Upper lobe of left lung (tissue), 6 donors: ENCODE results near the gene DUSP11. TPM values are rescaled to one million over a fixed set of nuclear protein-coding genes. Genes with fewer than 3 reads are reported as not detected.

ENCODE experiments used
- ATAC-seq, 2 donors: fragments of 200-7000 bp; cut with Tn5 transposase; one replicate each; pipeline ENCODE4 v1.9.1; 2022; ENCODE audit warnings: mild to moderate bottlenecking in 2 of 2, moderate library complexity in 2 of 2; ENCODE audit not compliant: low FRiP score in 2 of 2
- DNase-seq, 2 donors: peaks; one replicate each; pipeline ENCODE4 v3.0.0-alpha.2; 2019 to 2020
- H3K27ac ChIP-seq, 4 donors: fragments of 200-600 bp; sonication (generic); one replicate each; pipeline ENCODE4 v1.5.1; 2016 to 2019
- H3K27me3 ChIP-seq, 4 donors: fragments of 200-600 bp; sonication (generic); one replicate each; pipeline ENCODE4 v1.5.1; 2017 to 2019
- H3K36me3 ChIP-seq, 4 donors: fragments of 200-600 bp; sonication (generic); one replicate each; pipeline ENCODE4 v1.5.1; 2016 to 2019
- H3K4me1 ChIP-seq, 4 donors: fragments of 200-600 bp; sonication (generic); one replicate each; pipeline ENCODE4 v1.5.1; 2018 to 2019
- H3K4me3 ChIP-seq, 4 donors: fragments of 200-600 bp; sonication (generic); one replicate each; pipeline ENCODE4 v1.5.1; 2017 to 2019; ENCODE audit warnings: mild to moderate bottlenecking in 2 of 4, moderate library complexity in 1 of 4
- H3K9me3 ChIP-seq, 4 donors: fragments of 200-600 bp; sonication (generic); one replicate each; pipeline ENCODE4 v1.5.1; 2018 to 2019
- CTCF ChIP-seq, 6 experiments: fragments of 450-650 bp in 4 of 6; fragments of 200-600 bp in 2 of 6; sonication (generic) in 2 of 6; IDR thresholded peaks; one replicate each; pipeline ENCODE4 v1.5.1; 2016 to 2019; ENCODE audit warnings: antibody characterized with exemption in 6 of 6
- EP300 ChIP-seq, 4 donors: sonication (generic); formaldehyde crosslinking; IDR thresholded peaks; one replicate each; pipeline ENCODE4 v1.5.1; 2017; ENCODE audit warnings: antibody characterized with exemption in 4 of 4, control low read depth in 2 of 4
- POLR2A ChIP-seq, 4 donors: fragments of 450-650 bp; IDR thresholded peaks; one replicate each; pipeline ENCODE4 v1.5.1; 2016 to 2017; ENCODE audit warnings: antibody characterized with exemption in 4 of 4, mild to moderate bottlenecking in 2 of 4
- POLR2AphosphoS5 ChIP-seq, 2 donors: sonication (generic); formaldehyde crosslinking; IDR thresholded peaks; one replicate each; pipeline ENCODE4 v1.5.1; 2017; ENCODE audit warnings: antibody characterized with exemption in 2 of 2
- WGBS, 2 donors: methylation state at CpG; one replicate each; pipeline ENCODE4 v1.1.5; 2017 to 2018; 5-methylcytosine and 5-hydroxymethylcytosine counted together
- total RNA-seq, 6 donors: library from RNA; depleted of rRNA in 4 of 6; stranded (reverse); fragments of >200 nt in 4 of 6; gene quantifications; one replicate each; pipeline versions ENCODE4 v1.1.0 to v1.2.1, GENCODE V29; 2016 to 2021
- donor health status: DM: no; HTN: no; CAD: no; lungs with moderate emphysema.
- donor health status: DM: no; HTN: yes; CAD: no; lungs with severe emphysema.

DUSP11 gene
- total RNA-seq, 6 donors from 2014 or later: 14.2 to 40.9 (median 19.7) TPM

DNA sequence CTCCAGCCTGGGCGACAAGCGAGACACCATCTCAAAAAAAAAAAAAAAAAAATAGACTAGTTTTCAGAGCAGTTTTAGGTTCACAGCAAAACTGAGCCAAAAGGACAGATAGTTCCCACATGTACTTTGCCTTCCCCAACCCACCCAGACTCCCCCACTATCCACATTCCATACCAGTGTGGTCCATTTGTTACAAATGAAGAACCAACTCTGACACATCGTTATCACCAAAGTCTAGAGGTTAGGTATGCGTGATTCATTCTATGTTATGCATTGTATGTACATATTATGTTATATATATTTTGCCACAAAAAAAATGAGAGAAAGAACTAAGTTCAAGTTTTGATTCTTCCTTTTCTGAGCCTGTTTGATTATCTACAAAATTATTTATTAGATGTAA lies 3.5 kb downstream of the DUSP11 start:
- no peaks in the 10 kb centered on the region for H3K27me3 ChIP-seq
- no peaks in the 10 kb centered on the region for H3K9me3 ChIP-seq
- TF ChIP-seq POLR2A (IDR thresholded peaks at IDR 0.05) (no peak), CTCF (IDR thresholded peaks at IDR 0.05) (no peak), POLR2AphosphoS5 (IDR thresholded peaks at IDR 0.05) (no peak), EP300 (IDR thresholded peaks at IDR 0.05) (no peak)
- H3K27ac ChIP-seq: no peak overlapping the region
- ATAC-seq (no peak), DNase-seq (no peak)
- no peak overlapping the region for H3K4me3 ChIP-seq
- 89% methylated on average over 4 of the region's 4 CpGs for WGBS, 2 donors
- H3K4me1 ChIP-seq: peaks cover 13 to 23% (median 16%) of the 10 kb centered on the region in 4 donors
- H3K36me3 ChIP-seq: peaks cover 14 to 57% (median 27%) of the 10 kb centered on the region in 4 donors

DNA sequence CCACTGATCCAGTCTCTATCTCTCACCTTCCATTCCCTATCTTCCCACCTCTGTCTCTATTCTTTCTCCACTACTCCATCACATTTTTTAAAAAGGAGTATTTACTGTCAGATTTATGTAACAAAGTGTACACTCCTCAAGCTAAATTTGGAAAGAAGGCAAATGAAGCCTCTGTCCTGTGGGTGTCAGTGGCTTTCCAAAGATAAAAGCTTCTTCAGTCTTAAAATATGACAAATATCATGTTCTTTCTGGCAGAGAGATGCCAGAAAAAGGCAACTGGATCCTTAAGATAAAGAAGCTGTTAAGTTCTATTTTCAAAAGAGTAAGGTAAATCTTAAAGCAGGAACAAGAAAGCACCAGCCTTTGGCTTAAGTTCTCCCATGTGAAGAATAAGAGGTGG lies 7.1 kb downstream of the DUSP11 start:
- TF ChIP-seq EP300 (IDR thresholded peaks at IDR 0.05): no peak
- no peak for TF ChIP-seq CTCF (IDR thresholded peaks at IDR 0.05)
- TF ChIP-seq POLR2AphosphoS5 (IDR thresholded peaks at IDR 0.05): no peak
- TF ChIP-seq POLR2A (IDR thresholded peaks at IDR 0.05): no peak
- H3K9me3 ChIP-seq: no peaks in the 10 kb centered on the region
- DNase-seq (no peak), ATAC-seq (no peak)
- H3K4me3 ChIP-seq: no peak overlapping the region
- H3K36me3 ChIP-seq: peaks cover 20 to 88% (median 46%) of the 10 kb centered on the region in 4 donors
- peaks cover 0 to 8% (median under 1%) of the 10 kb centered on the region in 4 donors for H3K4me1 ChIP-seq
- no peak overlapping the region for H3K27ac ChIP-seq
- no peaks in the 10 kb centered on the region for H3K27me3 ChIP-seq

DNA sequence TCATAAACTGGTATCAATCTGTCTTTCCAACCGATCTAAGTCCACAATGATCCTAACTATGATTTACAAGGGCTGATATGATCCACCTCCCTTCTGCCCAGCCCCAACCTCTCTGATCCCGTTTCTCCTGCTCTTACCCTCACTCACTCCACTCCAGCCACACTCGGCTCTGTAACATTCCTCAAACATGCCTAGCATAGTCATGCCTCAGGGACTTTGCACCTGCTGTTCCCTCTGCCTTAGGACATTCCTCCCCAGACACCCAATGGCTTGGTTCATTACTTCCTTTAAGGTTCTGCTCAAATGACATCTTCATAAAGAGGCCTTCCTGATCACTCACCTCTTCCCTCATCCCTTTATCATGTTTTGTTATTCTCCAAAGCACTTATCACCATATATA lies 9.2 kb downstream of the DUSP11 start:
- Histone ChIP-seq H3K36me3 (peaks cover 20 to 90% (median 54%) of the 10 kb centered on the region in 4 donors), H3K27ac (no peak overlapping the region), H3K9me3 (no peaks in the 10 kb centered on the region), H3K27me3 (no peaks in the 10 kb centered on the region), H3K4me1 (no peaks in the 10 kb centered on the region), H3K4me3 (no peak overlapping the region)
- TF ChIP-seq CTCF (IDR thresholded peaks at IDR 0.05) (no peak), EP300 (IDR thresholded peaks at IDR 0.05) (no peak), POLR2A (IDR thresholded peaks at IDR 0.05) (no peak)
- 80 to 91% methylated on average over 3 of the region's 3 CpGs for whole genome bisulfite sequencing, 2 donors
- DNase-seq (no peak), ATAC-seq (no peak)

GRCh38 chr2:73766994-73767393 lies 12.9 kb downstream of the DUSP11 start:
- Histone ChIP-seq H3K4me1 (no peaks in the 10 kb centered on the region), H3K27ac (no peak overlapping the region), H3K36me3 (peaks cover 24 to 94% (median 54%) of the 10 kb centered on the region in 4 donors), H3K4me3 (no peak overlapping the region), H3K9me3 (no peaks in the 10 kb centered on the region), H3K27me3 (no peaks in the 10 kb centered on the region)
- TF ChIP-seq POLR2A (IDR thresholded peaks at IDR 0.05) (no peak), POLR2AphosphoS5 (IDR thresholded peaks at IDR 0.05) (no peak)
- WGBS, 2 donors: 90 to 92% methylated on average over 4 of the region's 4 CpGs
- DNase-seq (no peak), ATAC-seq (no peak)

- WGBS, 2 donors: 96 to 100% methylated on average over 1 of the region's 1 CpG
- no peak for DNase-seq
- no peak for ATAC-seq
- TF ChIP-seq POLR2AphosphoS5 (IDR thresholded peaks at IDR 0.05) (no peak), EP300 (IDR thresholded peaks at IDR 0.05) (no peak), POLR2A (IDR thresholded peaks at IDR 0.05) (no peak), CTCF (IDR thresholded peaks at IDR 0.05) (no peak)
- H3K4me1 ChIP-seq: no peaks in the 10 kb centered on the region
- H3K27ac ChIP-seq: no peak overlapping the region
- H3K36me3 ChIP-seq: peaks cover 24 to 96% (median 54%) of the 10 kb centered on the region in 4 donors
- H3K9me3 ChIP-seq: no peaks in the 10 kb centered on the region
- H3K27me3 ChIP-seq: no peaks in the 10 kb centered on the region
- H3K4me3 ChIP-seq: no peak overlapping the region
These were observed 13.6 kb downstream of the DUSP11 start for GRCh38 chr2:73766349-73766748.
